HCT116 (cell line): Measurements from ENCODE around the gene GALNT17. TPM values are rescaled to one million over a fixed set of nuclear protein-coding genes. Genes with fewer than 3 reads are reported as not detected.

Source experiments
- ATAC-seq: fragments of 200-7000 bp; cut with Tn5 transposase; 2 replicates; pipeline ENCODE4 v1.9.1; 2020; ENCODE audit warnings: mild to moderate bottlenecking, moderate library complexity
- BruUV-seq: library from RNA; stranded (reverse); fragments of 400-500 nt; replicated peaks from 2 replicates; lab custom pipeline; 2021; lab: Mats Ljungman, UMichigan
- CTCF ChIA-PET: fragments of 300-600 bp; sonication (Branson Sonifier 250); formaldehyde crosslinking; loops from one replicate; lab custom pipeline; 2021; ENCODE audit warnings: antibody characterized with exemption; lab: Charles Lee
- POLR2A ChIA-PET: fragments of 300-600, 350-600 bp; sonication (Branson Sonifier 250); formaldehyde crosslinking; loops from one replicate; lab custom pipeline; 2021; ENCODE audit warnings: antibody characterized with exemption; lab: Charles Lee
- RAD21 ChIA-PET, 2 experiments: fragments of 300-600 bp; sonication (Branson Sonifier 250); formaldehyde crosslinking; loops; one replicate each; lab custom pipeline; 2023; ENCODE audit warnings: low total read pairs in 2 of 2; ENCODE audit not compliant: uncharacterized antibody in 2 of 2, unreplicated experiment in 2 of 2, low non-redundant PET in 1 of 2; lab: Charles Lee
- DNase-seq: peaks from one replicate; pipeline ENCODE4 v3.0.0-alpha.2; 2010; ENCODE audit warnings: low read depth, low spot score
- H2AFZ ChIP-seq: fragments of 200-600 bp; shearing (Covaris generic), sonication (generic); 2 replicates; pipeline ENCODE4 v1.6.1; 2017; ENCODE audit warnings: low read depth, mixed run types, mixed read lengths, antibody characterized with exemption, low read length; ENCODE audit not compliant: poor library complexity, severe bottlenecking
- H3K27ac ChIP-seq: 2 replicates; pipeline ENCODE4 v1.5.1; 2012; ENCODE audit warnings: low read depth, low read length
- H3K27me3 ChIP-seq: fragments of 200-600 bp; sonication (generic); 2 replicates; pipeline ENCODE4 v1.6.1; 2016; ENCODE audit warnings: mixed run types, low read length, mixed read lengths; ENCODE audit not compliant: insufficient read depth
- H3K36me3 ChIP-seq, 2 experiments: fragments of 200-500 bp in 1 of 2; fragments of 200-600 bp in 1 of 2; sonication (Bioruptor generic) in 1 of 2; sonication (generic) in 1 of 2; 2 replicates each; pipeline versions ENCODE4 v1.5.1 to v1.6.1; 2014 to 2016; ENCODE audit warnings: low read length in 2 of 2, inconsistent platforms in 1 of 2, mixed read lengths in 1 of 2, mixed run types in 1 of 2; ENCODE audit not compliant: insufficient read depth in 2 of 2, control insufficient read depth in 1 of 2
- H3K4me1 ChIP-seq, 2 experiments: fragments of 200-600 bp in 1 of 2; sonication (generic) in 1 of 2; 2 replicates each; pipeline versions ENCODE4 v1.5.1 to v1.6.1; 2012 to 2017; ENCODE audit warnings: low read length in 2 of 2, inconsistent platforms in 1 of 2, mild to moderate bottlenecking in 1 of 2, mixed read lengths in 1 of 2, mixed run types in 1 of 2, moderate library complexity in 1 of 2; ENCODE audit not compliant: insufficient read depth in 2 of 2, control insufficient read depth in 1 of 2
- H3K4me2 ChIP-seq: fragments of 200-600 bp; sonication (generic); 2 replicates; pipeline ENCODE4 v1.6.1; 2017; ENCODE audit warnings: mixed run types, low read length, mixed read lengths
- H3K4me3 ChIP-seq, 2 experiments: fragments of 200-600 bp in 1 of 2; sonication (generic) in 1 of 2; replicated peaks in 1 of 2; 2 replicates each; pipeline ENCODE4 v1.5.1; 2011 to 2016; ENCODE audit warnings: low read length in 2 of 2, control low read depth in 1 of 2, low read depth in 1 of 2, mild to moderate bottlenecking in 1 of 2, mixed read lengths in 1 of 2, mixed run types in 1 of 2
- H3K79me2 ChIP-seq: fragments of 200-600 bp; sonication (generic); 2 replicates; pipeline ENCODE4 v1.6.1; 2017; ENCODE audit warnings: mild to moderate bottlenecking, mixed run types, low read length, moderate library complexity, mixed read lengths; ENCODE audit not compliant: insufficient read depth
- H3K9ac ChIP-seq: fragments of 200-600 bp; sonication (generic); 2 replicates; pipeline ENCODE4 v1.6.1; 2016; ENCODE audit warnings: low read length, mixed read lengths
- H3K9me2 ChIP-seq: fragments of 200-600 bp; sonication (generic), shearing (Covaris generic); 2 replicates; pipeline ENCODE4 v1.6.1; 2017; ENCODE audit warnings: mixed run types, mild to moderate bottlenecking, moderate library complexity; ENCODE audit not compliant: insufficient read depth
- H3K9me3 ChIP-seq, 2 experiments: fragments of 200-500 bp in 1 of 2; fragments of 200-600 bp in 1 of 2; sonication (Bioruptor generic) in 1 of 2; sonication (generic) in 1 of 2; 2 replicates each; pipeline ENCODE4 v1.6.1; 2014 to 2017; ENCODE audit warnings: low read length in 2 of 2, mixed read lengths in 2 of 2, inconsistent platforms in 1 of 2, low read depth in 1 of 2, mild to moderate bottlenecking in 1 of 2, mixed run types in 1 of 2, moderate library complexity in 1 of 2; ENCODE audit not compliant: control insufficient read depth in 1 of 2, insufficient read depth in 1 of 2
- H4K20me1 ChIP-seq: fragments of 200-600 bp; sonication (generic), shearing (Covaris generic); 2 replicates; pipeline ENCODE4 v1.6.1; 2017; ENCODE audit warnings: mixed run types, mild to moderate bottlenecking, moderate library complexity; ENCODE audit not compliant: insufficient read depth
- CEBPB ChIP-seq: IDR thresholded peaks from 2 replicates; pipeline ENCODE4 v1.6.1; 2012; ENCODE audit warnings: low read depth
- ELF1 ChIP-seq: IDR thresholded peaks from 2 replicates; pipeline ENCODE4 v1.6.1; 2012; ENCODE audit warnings: low read depth, borderline replicate concordance
- EZH2phosphoT487 ChIP-seq: fragments of 200-600 bp; IDR thresholded peaks from 2 replicates; pipeline ENCODE4 v1.6.1; 2018; ENCODE audit warnings: antibody characterized with exemption, borderline replicate concordance
- FOSL1 ChIP-seq: IDR thresholded peaks from 2 replicates; pipeline ENCODE4 v1.6.1; 2012; ENCODE audit warnings: low read depth
- POLR2AphosphoS5 ChIP-seq: IDR thresholded peaks from 2 replicates; pipeline ENCODE4 v1.6.1; 2011; ENCODE audit warnings: mild to moderate bottlenecking, low read depth, low read length, moderate library complexity
- SIN3A ChIP-seq: IDR thresholded peaks from 2 replicates; pipeline ENCODE4 v1.6.1; 2012; ENCODE audit warnings: low read depth
- SP1 ChIP-seq: IDR thresholded peaks from 2 replicates; pipeline ENCODE4 v1.6.1; 2012; ENCODE audit warnings: low read depth
- SRF ChIP-seq: IDR thresholded peaks from 2 replicates; pipeline ENCODE4 v1.6.1; 2012; ENCODE audit warnings: low read depth
- ZFX ChIP-seq: fragments of 450-650 bp; IDR thresholded peaks from 2 replicates; pipeline ENCODE4 v1.6.1; 2017
- intact Hi-C: fragments of 100-400 bp; cut with micrococcal nuclease; formaldehyde crosslinking; loops from 2 replicates; pipeline ENCODE4 v1.10.0; 2022
- total RNA-seq: library from RNA; stranded (reverse); gene quantifications from one replicate; pipeline ENCODE4 v1.2.1, GENCODE V29; 2021; ENCODE audit not compliant: unreplicated experiment
- TF ChIP-seq, protein P1 (sequence below): IDR thresholded peaks from 2 replicates; pipeline ENCODE4 v1.6.1; 2011; ENCODE audit warnings: mild to moderate bottlenecking, low read length, moderate library complexity; ENCODE audit not compliant: insufficient replicate concordance; ENCODE audit errors: extremely low read depth
- TF ChIP-seq, protein P2 (sequence below): IDR thresholded peaks from 2 replicates; pipeline ENCODE4 v1.6.1; 2012; ENCODE audit warnings: low read depth

Gene GALNT17
- total RNA-seq, 1 experiment from 2014 or later: not detected

DNA sequence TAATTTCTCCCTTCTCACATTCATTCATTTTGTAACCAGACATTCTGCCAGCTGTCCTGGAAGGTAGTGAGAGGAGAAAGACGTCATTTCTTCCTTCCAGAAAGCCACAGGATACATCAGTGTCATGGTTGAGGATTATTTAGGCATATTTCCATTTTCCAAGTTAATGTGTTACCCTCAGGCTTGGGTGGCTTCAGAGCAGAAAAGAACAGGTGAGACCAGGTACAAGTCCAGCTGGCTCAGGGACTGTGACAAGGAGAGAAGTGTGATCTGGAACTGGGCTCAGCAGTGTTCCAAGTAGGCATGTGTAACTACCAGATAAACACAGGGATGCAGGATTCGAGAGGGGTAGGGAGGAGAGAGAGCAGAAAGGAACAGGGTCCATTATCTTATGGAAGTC lies 386.9 kb downstream of the GALNT17 start:
- Histone ChIP-seq H3K9me2 (no peaks in the 10 kb centered on the region), H3K9ac (no peak overlapping the region), H3K79me2 (no peaks in the 10 kb centered on the region), H3K27ac (no peak overlapping the region), H3K9me3 (peaks cover 6 to 30% of the 10 kb centered on the region in 2 experiments; a peak in 2 of 4 replicates), H3K36me3 (no peaks in the 10 kb centered on the region), H3K4me2 (no peak overlapping the region), H3K27me3 (no peaks in the 10 kb centered on the region), H3K4me3 (no peak overlapping the region), H2AFZ (no peak overlapping the region)
- BruUV-seq: no TSS peak
- ATAC-seq: no peak
- intact Hi-C loops: no loop called here
- no peak for TF ChIP-seq SRF
- TF ChIP-seq EZH2phosphoT487: no peak
- TF ChIP-seq SP1: no peak
- no peak for TF ChIP-seq CEBPB
- no peak for TF ChIP-seq ZFX
- TF ChIP-seq SIN3A: no peak
- TF ChIP-seq POLR2AphosphoS5: no peak
- no peak for TF ChIP-seq ELF1
- TF ChIP-seq, protein P1, sequence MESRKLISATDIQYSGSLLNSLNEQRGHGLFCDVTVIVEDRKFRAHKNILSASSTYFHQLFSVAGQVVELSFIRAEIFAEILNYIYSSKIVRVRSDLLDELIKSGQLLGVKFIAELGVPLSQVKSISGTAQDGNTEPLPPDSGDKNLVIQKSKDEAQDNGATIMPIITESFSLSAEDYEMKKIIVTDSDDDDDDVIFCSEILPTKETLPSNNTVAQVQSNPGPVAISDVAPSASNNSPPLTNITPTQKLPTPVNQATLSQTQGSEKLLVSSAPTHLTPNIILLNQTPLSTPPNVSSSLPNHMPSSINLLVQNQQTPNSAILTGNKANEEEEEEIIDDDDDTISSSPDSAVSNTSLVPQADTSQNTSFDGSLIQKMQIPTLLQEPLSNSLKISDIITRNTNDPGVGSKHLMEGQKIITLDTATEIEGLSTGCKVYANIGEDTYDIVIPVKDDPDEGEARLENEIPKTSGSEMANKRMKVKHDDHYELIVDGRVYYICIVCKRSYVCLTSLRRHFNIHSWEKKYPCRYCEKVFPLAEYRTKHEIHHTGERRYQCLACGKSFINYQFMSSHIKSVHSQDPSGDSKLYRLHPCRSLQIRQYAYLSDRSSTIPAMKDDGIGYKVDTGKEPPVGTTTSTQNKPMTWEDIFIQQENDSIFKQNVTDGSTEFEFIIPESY: no peak
- no peak for TF ChIP-seq FOSL1
- TF ChIP-seq, protein P2, sequence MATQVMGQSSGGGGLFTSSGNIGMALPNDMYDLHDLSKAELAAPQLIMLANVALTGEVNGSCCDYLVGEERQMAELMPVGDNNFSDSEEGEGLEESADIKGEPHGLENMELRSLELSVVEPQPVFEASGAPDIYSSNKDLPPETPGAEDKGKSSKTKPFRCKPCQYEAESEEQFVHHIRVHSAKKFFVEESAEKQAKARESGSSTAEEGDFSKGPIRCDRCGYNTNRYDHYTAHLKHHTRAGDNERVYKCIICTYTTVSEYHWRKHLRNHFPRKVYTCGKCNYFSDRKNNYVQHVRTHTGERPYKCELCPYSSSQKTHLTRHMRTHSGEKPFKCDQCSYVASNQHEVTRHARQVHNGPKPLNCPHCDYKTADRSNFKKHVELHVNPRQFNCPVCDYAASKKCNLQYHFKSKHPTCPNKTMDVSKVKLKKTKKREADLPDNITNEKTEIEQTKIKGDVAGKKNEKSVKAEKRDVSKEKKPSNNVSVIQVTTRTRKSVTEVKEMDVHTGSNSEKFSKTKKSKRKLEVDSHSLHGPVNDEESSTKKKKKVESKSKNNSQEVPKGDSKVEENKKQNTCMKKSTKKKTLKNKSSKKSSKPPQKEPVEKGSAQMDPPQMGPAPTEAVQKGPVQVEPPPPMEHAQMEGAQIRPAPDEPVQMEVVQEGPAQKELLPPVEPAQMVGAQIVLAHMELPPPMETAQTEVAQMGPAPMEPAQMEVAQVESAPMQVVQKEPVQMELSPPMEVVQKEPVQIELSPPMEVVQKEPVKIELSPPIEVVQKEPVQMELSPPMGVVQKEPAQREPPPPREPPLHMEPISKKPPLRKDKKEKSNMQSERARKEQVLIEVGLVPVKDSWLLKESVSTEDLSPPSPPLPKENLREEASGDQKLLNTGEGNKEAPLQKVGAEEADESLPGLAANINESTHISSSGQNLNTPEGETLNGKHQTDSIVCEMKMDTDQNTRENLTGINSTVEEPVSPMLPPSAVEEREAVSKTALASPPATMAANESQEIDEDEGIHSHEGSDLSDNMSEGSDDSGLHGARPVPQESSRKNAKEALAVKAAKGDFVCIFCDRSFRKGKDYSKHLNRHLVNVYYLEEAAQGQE: no peak
- TF ChIP-seq, all 23 proteins: peak for 0
- H4K20me1 ChIP-seq: no peaks in the 10 kb centered on the region
- no peak for DNase-seq
- ChIA-PET RAD21 (no interaction called here), POLR2A (no interaction called here), CTCF (no interaction called here)
- H3K4me1 ChIP-seq: no peaks in the 10 kb centered on the region
